IMR-90 (cell line): ENCODE measurements around the gene C1QTNF5. TPM values are rescaled to one million over a fixed set of nuclear protein-coding genes. Genes with fewer than 3 reads are reported as not detected.

Experiments used
- ATAC-seq: fragments of 200-7000 bp; cut with Tn5 transposase; 2 replicates; pipeline ENCODE4 v1.9.1; 2020; ENCODE audit warnings: low read depth, mild to moderate bottlenecking, moderate library complexity
- BruUV-seq: library from RNA; stranded (reverse); fragments of 400-500 nt; replicated peaks from 2 replicates; lab custom pipeline; 2021; lab: Mats Ljungman, UMichigan
- CTCF ChIA-PET: fragments of 300-600 bp; formaldehyde crosslinking; extraction: SDS; loops from one replicate; lab custom pipeline; 2021; ENCODE audit warnings: antibody characterized with exemption; lab: Yijun Ruan, JAX
- POLR2A ChIA-PET: fragments of 300-600 bp; sonication (Branson Sonifier 250); formaldehyde crosslinking; loops from one replicate; lab custom pipeline; 2022; ENCODE audit warnings: antibody characterized with exemption; ENCODE audit not compliant: unreplicated experiment; lab: Charles Lee
- DNase-seq: peaks from one replicate; pipeline ENCODE4 v3.0.0; 2013
- H2AFZ ChIP-seq: replicated peaks from 2 replicates; pipeline ENCODE3; 2013; ENCODE audit warnings: low read length, mild to moderate bottlenecking; ENCODE audit not compliant: poor library complexity
- H2AK5ac ChIP-seq: 2 replicates; pipeline ENCODE4 v1.6.1; 2013; ENCODE audit warnings: low read depth, low read length, inconsistent platforms
- H2AK9ac ChIP-seq: replicated peaks from 2 replicates; pipeline ENCODE3; 2013; ENCODE audit warnings: mild to moderate bottlenecking, low read depth, low read length, moderate library complexity; ENCODE audit not compliant: poor library complexity
- H2BK120ac ChIP-seq: 2 replicates; pipeline ENCODE4 v1.6.1; 2013; ENCODE audit warnings: low read depth, low read length, inconsistent platforms
- H2BK15ac ChIP-seq: 3 replicates; pipeline ENCODE4 v1.6.1; 2013; ENCODE audit warnings: low read depth, low read length, inconsistent platforms
- H2BK20ac ChIP-seq: 2 replicates; pipeline ENCODE4 v1.6.1; 2013; ENCODE audit warnings: low read depth, mild to moderate bottlenecking, inconsistent platforms, low read length, moderate library complexity
- H2BK5ac ChIP-seq: 2 replicates; pipeline ENCODE4 v1.6.1; 2013; ENCODE audit warnings: mild to moderate bottlenecking, low read depth, low read length, inconsistent platforms; ENCODE audit not compliant: poor library complexity, severe bottlenecking
- H3K14ac ChIP-seq: replicated peaks from 2 replicates; pipeline ENCODE4 v1.6.1; 2013; ENCODE audit warnings: low read depth, low read length, inconsistent platforms
- H3K18ac ChIP-seq: 2 replicates; pipeline ENCODE4 v1.6.1; 2013; ENCODE audit warnings: low read depth, low read length, control low read depth
- H3K23ac ChIP-seq: 2 replicates; pipeline ENCODE4 v1.6.1; 2013; ENCODE audit warnings: low read depth, low read length, inconsistent platforms
- H3K27ac ChIP-seq: 2 replicates; pipeline ENCODE4 v1.5.1; 2013; ENCODE audit warnings: mild to moderate bottlenecking, control low read depth, low read length; ENCODE audit not compliant: insufficient read depth
- H3K27me3 ChIP-seq: 2 replicates; pipeline ENCODE4 v1.6.1; 2013; ENCODE audit warnings: low read length; ENCODE audit not compliant: control insufficient read depth, insufficient read depth
- H3K36me3 ChIP-seq: 2 replicates; pipeline ENCODE4 v1.6.1; 2013; ENCODE audit warnings: low read length, mixed read lengths; ENCODE audit not compliant: control insufficient read depth, insufficient read depth
- H3K4ac ChIP-seq: 2 replicates; pipeline ENCODE4 v1.6.1; 2013; ENCODE audit warnings: low read depth, low read length, inconsistent platforms
- H3K4me1 ChIP-seq: 2 replicates; pipeline ENCODE4 v1.6.1; 2013; ENCODE audit warnings: low read length, mixed read lengths; ENCODE audit not compliant: control insufficient read depth, insufficient read depth
- H3K4me2 ChIP-seq: 2 replicates; pipeline ENCODE4 v1.6.1; 2013; ENCODE audit warnings: low read depth, mild to moderate bottlenecking, control low read depth, low read length, moderate library complexity
- H3K4me3 ChIP-seq: 2 replicates; pipeline ENCODE4 v1.5.1; 2013; ENCODE audit warnings: low read depth, mild to moderate bottlenecking, control low read depth, low read length, moderate library complexity; ENCODE audit not compliant: insufficient read depth
- H3K56ac ChIP-seq: 2 replicates; pipeline ENCODE4 v1.6.1; 2013; ENCODE audit warnings: low read length, inconsistent platforms; ENCODE audit not compliant: insufficient read depth; ENCODE audit errors: extremely low read depth
- H3K79me1 ChIP-seq, 2 experiments: 2 replicates each; pipeline ENCODE4 v1.6.1; 2013; ENCODE audit warnings: low read length in 2 of 2, inconsistent platforms in 1 of 2, low read depth in 1 of 2
- H3K9ac ChIP-seq: 2 replicates; pipeline ENCODE4 v1.6.1; 2013; ENCODE audit warnings: low read depth, low read length, control low read depth
- H3K9me1 ChIP-seq: 2 replicates; pipeline ENCODE4 v1.6.1; 2013; ENCODE audit warnings: low read length, inconsistent platforms; ENCODE audit not compliant: insufficient read depth
- H3K9me3 ChIP-seq: 2 replicates; pipeline ENCODE4 v1.6.1; 2013; ENCODE audit warnings: low read length; ENCODE audit not compliant: control insufficient read depth, insufficient read depth
- H4K20me1 ChIP-seq: 2 replicates; pipeline ENCODE4 v1.6.1; 2013; ENCODE audit warnings: low read length, inconsistent platforms; ENCODE audit not compliant: insufficient read depth
- H4K5ac ChIP-seq: 2 replicates; pipeline ENCODE4 v1.6.1; 2013; ENCODE audit warnings: mild to moderate bottlenecking, low read depth, low read length, control low read depth
- H4K8ac ChIP-seq, 2 experiments: 2 replicates each; pipeline ENCODE4 v1.6.1; 2013; ENCODE audit warnings: low read depth in 2 of 2, low read length in 2 of 2, control low read depth in 1 of 2, inconsistent platforms in 1 of 2
- H4K91ac ChIP-seq: 2 replicates; pipeline ENCODE4 v1.6.1; 2013; ENCODE audit warnings: low read depth, low read length, inconsistent platforms; ENCODE audit not compliant: insufficient read depth
- BHLHE40 ChIP-seq: fragments of 150-350 bp; IDR thresholded peaks from 2 replicates; pipeline ENCODE4 v1.6.1; 2016; ENCODE audit warnings: mild to moderate bottlenecking, low read depth, low read length
- CEBPB ChIP-seq: IDR thresholded peaks from 2 replicates; pipeline ENCODE4 v1.6.1; 2012; ENCODE audit warnings: low read depth, low read length, improper control_type of control experiment
- CHD1 ChIP-seq: IDR thresholded peaks from 2 replicates; pipeline ENCODE4 v1.6.1; 2012; ENCODE audit warnings: low read depth, low read length, improper control_type of control experiment
- CTCF ChIP-seq: conservative IDR thresholded peaks from 2 replicates; pipeline ENCODE4 v1.5.1; 2012; ENCODE audit warnings: mild to moderate bottlenecking, low read depth, low read length, improper control_type of control experiment
- ELK1 ChIP-seq: fragments of 150-350 bp; IDR thresholded peaks from 2 replicates; pipeline ENCODE4 v1.6.1; 2016; ENCODE audit warnings: low read depth, mild to moderate bottlenecking, low read length, moderate library complexity, borderline replicate concordance
- FOS ChIP-seq: fragments of 150-350 bp; IDR thresholded peaks from 2 replicates; pipeline ENCODE4 v1.6.1; 2016; ENCODE audit warnings: low read depth, low read length
- MAFK ChIP-seq: IDR thresholded peaks from 2 replicates; pipeline ENCODE4 v1.6.1; 2012; ENCODE audit warnings: low read depth, low read length, improper control_type of control experiment
- MAZ ChIP-seq: IDR thresholded peaks from 2 replicates; pipeline ENCODE4 v1.6.1; 2012; ENCODE audit warnings: low read depth, mild to moderate bottlenecking, low read length, improper control_type of control experiment, moderate library complexity, borderline replicate concordance
- MXI1 ChIP-seq: IDR thresholded peaks from 2 replicates; pipeline ENCODE4 v1.6.1; 2012; ENCODE audit warnings: low read depth, mild to moderate bottlenecking, low read length, moderate library complexity, borderline replicate concordance
- NFE2L2 ChIP-seq: fragments of 150-350 bp; IDR thresholded peaks from 2 replicates; pipeline ENCODE4 v1.6.1; 2016; ENCODE audit warnings: low read depth, mild to moderate bottlenecking, low read length
- POLR2A ChIP-seq: IDR thresholded peaks from 2 replicates; pipeline ENCODE4 v1.6.1; 2012; ENCODE audit warnings: mild to moderate bottlenecking, low read depth, low read length
- RAD21 ChIP-seq: IDR thresholded peaks from 2 replicates; pipeline ENCODE4 v1.6.1; 2012; ENCODE audit warnings: low read length, improper control_type of control experiment
- RCOR1 ChIP-seq: IDR thresholded peaks from 2 replicates; pipeline ENCODE4 v1.6.1; 2012; ENCODE audit warnings: mild to moderate bottlenecking, low read length, improper control_type of control experiment; ENCODE audit not compliant: insufficient replicate concordance
- RFX5 ChIP-seq: IDR thresholded peaks from 2 replicates; pipeline ENCODE4 v1.8.0; 2012; ENCODE audit warnings: low read depth, mild to moderate bottlenecking, low read length, moderate library complexity
- SMC3 ChIP-seq: fragments of 150-350 bp; IDR thresholded peaks from 2 replicates; pipeline ENCODE4 v1.6.1; 2016; ENCODE audit warnings: low read depth, mild to moderate bottlenecking, antibody characterized with exemption, low read length, moderate library complexity
- USF2 ChIP-seq: fragments of 150-350 bp; IDR thresholded peaks from 2 replicates; pipeline ENCODE4 v1.6.1; 2017; ENCODE audit warnings: mild to moderate bottlenecking, antibody characterized with exemption, low read length, low read depth
- WGBS, 2 experiments: methylation state at CpG; one replicate each; pipeline versions ENCODE4 v1.1.5 to v1.1.7; 2013; ENCODE audit warnings: missing lambda C conversion rate in 2 of 2; ENCODE audit not compliant: insufficient read length in 1 of 2; ENCODE audit errors: extremely low coverage in 2 of 2; 5-methylcytosine and 5-hydroxymethylcytosine counted together
- dilution Hi-C: fragments of 300-500 bp; cut with HindIII; formaldehyde crosslinking; loops from one replicate; pipeline ENCODE4 v1.14.3; 2018; ENCODE audit warnings: low sequenced_read_pairs; ENCODE audit not compliant: unreplicated experiment
- in situ Hi-C: fragments of 300-500 bp; cut with MboI; formaldehyde crosslinking; loops from 3 replicates; pipeline ENCODE4 v1.14.3; 2019; ENCODE audit warnings: low sequenced_read_pairs, inconsistent platforms, mixed read lengths
- intact Hi-C: fragments of 100-400 bp; cut with micrococcal nuclease; formaldehyde crosslinking; loops from 2 replicates; pipeline ENCODE4 v1.10.0; 2022
- polyA plus RNA-seq, 3 experiments: library from polyadenylated mRNA; depleted of rRNA; stranded (reverse); fragments of >200 nt; gene quantifications; 2 replicates each; pipeline ENCODE4 v1.2.3, GENCODE V29; 2012; ENCODE audit warnings: low replicate concordance in 1 of 3
- total RNA-seq: library from RNA; depleted of rRNA; stranded (reverse); fragments of >200 nt; gene quantifications from 2 replicates; pipeline ENCODE4 v1.2.3, GENCODE V29; 2012

C1QTNF5 gene
- total and polyA plus RNA-seq, 2 of the 4 experiments (the other 2 are of a cell fraction) = 2.0 to 5.4 TPM

DNA sequence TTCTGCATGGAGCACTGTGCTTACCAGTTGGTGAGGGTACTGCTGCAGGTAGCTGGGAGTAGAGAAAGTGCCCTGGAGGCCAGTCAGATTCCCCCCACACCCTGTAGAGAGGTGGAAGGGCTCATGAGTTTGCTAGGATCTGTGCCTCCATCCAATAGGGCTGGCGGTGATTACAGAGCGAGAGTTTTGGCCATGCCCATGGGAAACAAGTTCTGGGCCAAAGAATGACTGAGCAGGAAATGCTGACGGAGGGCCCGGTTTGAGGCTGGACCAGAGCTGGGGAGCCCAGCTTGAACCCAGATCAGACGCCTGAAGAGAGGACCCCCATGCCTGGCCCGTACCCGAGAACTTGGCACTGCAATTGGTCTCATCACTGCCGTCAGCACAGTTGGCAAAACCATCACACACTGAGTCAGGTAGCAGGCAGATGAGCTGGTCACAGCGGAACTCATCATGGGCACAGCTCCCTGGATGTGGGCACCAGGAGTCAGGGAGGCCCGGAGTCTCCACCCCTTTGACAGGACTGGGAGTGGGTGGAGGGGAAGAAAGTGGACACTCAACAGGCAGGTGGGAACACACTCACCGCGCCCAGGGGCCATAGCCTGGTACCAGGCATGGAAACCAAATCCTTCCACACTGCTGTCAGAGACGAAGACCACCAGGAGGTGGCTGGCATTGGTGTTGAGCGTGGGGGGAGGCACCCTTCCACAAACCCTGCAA lies 3.8 kb upstream of the C1QTNF5 start:
- ChIA-PET POLR2A (no interaction called here), CTCF (interaction anchor here (1.6 kb wide), 1 partner anchor 12 kb away, joined by 4 read pairs; no protein-coding TSS in a partner anchor)
- no peak overlapping the region for H4K91ac ChIP-seq
- no peak overlapping the region for H3K56ac ChIP-seq
- BruUV-seq = no TSS peak
- DNase-seq (no peak), ATAC-seq (no peak)
- no peak overlapping the region for H2BK20ac ChIP-seq
- H3K4ac ChIP-seq = no peak overlapping the region
- H3K4me2 ChIP-seq = no peak overlapping the region
- H3K4me3 ChIP-seq = no peak overlapping the region
- H3K27ac ChIP-seq = no peak overlapping the region
- H2AK9ac ChIP-seq = no peak overlapping the region
- in situ Hi-C loops (no loop called here), dilution Hi-C loops (no loop called here), intact Hi-C loops (no loop called here)
- no peak for TF ChIP-seq USF2
- no peak for TF ChIP-seq SMC3
- no peak for TF ChIP-seq MAFK
- no peak for TF ChIP-seq CHD1
- TF ChIP-seq RCOR1 = no peak
- TF ChIP-seq MAZ = no peak
- TF ChIP-seq BHLHE40 = no peak
- no peak for TF ChIP-seq CTCF
- no peak for TF ChIP-seq RFX5
- no peak for TF ChIP-seq FOS
- no peak for TF ChIP-seq POLR2A
- no peak for TF ChIP-seq MXI1
- no peak for TF ChIP-seq ELK1
- no peak for TF ChIP-seq RAD21
- TF ChIP-seq CEBPB = no peak
- TF ChIP-seq NFE2L2 = no peak
- H2BK15ac ChIP-seq = no peak overlapping the region
- peaks cover 4% of the 10 kb centered on the region for H3K4me1 ChIP-seq
- H3K9me3 ChIP-seq = no peaks in the 10 kb centered on the region
- H2BK5ac ChIP-seq = no peak overlapping the region
- WGBS, 2 experiments = 70% methylated on average over 9 of the region's 14 CpGs; no CpG with 5 or more reads in 1 of the 2 experiments
- H4K20me1 ChIP-seq = no peaks in the 10 kb centered on the region
- peaks cover 26% of the 10 kb centered on the region for H3K27me3 ChIP-seq
- no peak overlapping the region for H2BK120ac ChIP-seq
- no peak overlapping the region for H3K9ac ChIP-seq
- no peak overlapping the region for H4K5ac ChIP-seq
- H3K9me1 ChIP-seq = no peaks in the 10 kb centered on the region
- H3K23ac ChIP-seq = no peak overlapping the region
- no peak overlapping the region for H2AK5ac ChIP-seq
- no peak overlapping the region for H3K14ac ChIP-seq
- peaks cover 2 to 6% of the 10 kb centered on the region in 2 experiments; a peak in 3 of 4 replicates for H3K79me1 ChIP-seq
- no peak overlapping the region for H2AFZ ChIP-seq
- no peak overlapping the region for H4K8ac ChIP-seq
- H3K18ac ChIP-seq = no peak overlapping the region
- H3K36me3 ChIP-seq = no peaks in the 10 kb centered on the region
